ENCODE measurements around the gene DPM3.
A peak's percentile ranks its signal among the peaks of the same experiment; 100 is the strongest.

Gene DPM3

GRCh38 chr1:155125946-155126555, 14.3 kb downstream of the DPM3 start (continued):
- TF ChIP-seq PRDM6 (tag by site-specific recombination; IDR thresholded peaks at IDR 0.05): no peak
- no peak for TF ChIP-seq ZNF302 (tag by site-specific recombination; IDR thresholded peaks at IDR 0.05; ENCODE audit: low read depth)

GRCh38 chr1:155125511-155125945, 14.8 kb downstream of the DPM3 start:
- ChIA-PET POLR2A (interaction anchor here (0.7 to 2.9 kb wide), 4 partner anchors 12 to 47 kb away, joined by 3 to 9 read pairs (median 6); partner anchors contain the start of gene KRTCAP2), CTCF (interaction anchor here (0.5 to 2.6 kb wide), 9 partner anchors 30 to 579 kb away, joined by 3 to 17 read pairs (median 5); no protein-coding TSS in a partner anchor)
- Histone ChIP-seq H3K4me1 (ENCODE audit: control insufficient read depth, insufficient read depth, low read length) (peaks cover 21% of the 10 kb centered on the region), H3K36me3 (ENCODE audit: control insufficient read depth in 2 of 2, insufficient read depth in 1 of 2, low read length in 2 of 2) (no peaks in the 10 kb centered on the region), H3K27ac (ENCODE audit: extremely low read depth, low read depth, low read length) (no peak overlapping the region; the same call in 1 of the 2 replicates), H3K9me3 (ENCODE audit: control insufficient read depth, insufficient read depth, low read depth, low read length) (no peaks in the 10 kb centered on the region), H3K4me3 (ENCODE audit: low read depth, low read length) (no peak overlapping the region)
- TF ChIP-seq ZNF391 (tag by site-specific recombination; IDR thresholded peaks at IDR 0.05; ENCODE audit: borderline replicate concordance, low read depth) (no peak), ATF2 (tag by site-specific recombination; IDR thresholded peaks at IDR 0.05; ENCODE audit: low read depth) (no peak), GLI2 (tag by site-specific recombination; IDR thresholded peaks at IDR 0.05; ENCODE audit: borderline replicate concordance, low read depth) (no peak), ZNF394 (tag by site-specific recombination; IDR thresholded peaks at IDR 0.05; ENCODE audit: borderline replicate concordance) (no peak), SP2 (tag by site-specific recombination; IDR thresholded peaks at IDR 0.05) (no peak), KLF1 (tag by site-specific recombination; IDR thresholded peaks at IDR 0.05) (0 out of 2 replicates have a peak, but pooled peaks have one; percentile 7)

GRCh38 chr1:155124503-155125463, 15.5 kb downstream of the DPM3 start:
- Histone ChIP-seq H3K27ac (ENCODE audit: extremely low read depth, low read depth, low read length) (no peak overlapping the region), H3K4me3 (ENCODE audit: low read depth, low read length) (no peak overlapping the region), H3K36me3 (ENCODE audit: control insufficient read depth in 2 of 2, insufficient read depth in 1 of 2, low read length in 2 of 2) (no peaks in the 10 kb centered on the region), H3K4me1 (ENCODE audit: control insufficient read depth, insufficient read depth, low read length) (peaks cover 17% of the 10 kb centered on the region), H3K9me3 (ENCODE audit: control insufficient read depth, insufficient read depth, low read depth, low read length) (no peaks in the 10 kb centered on the region)
- CTCF ChIA-PET: interaction anchor here (0.6 to 2.4 kb wide), 13 partner anchors 10 to 240 kb away, joined by 3 to 8 read pairs (median 4); no protein-coding TSS in a partner anchor
- TF ChIP-seq ZNF580 (tag by site-specific recombination; IDR thresholded peaks at IDR 0.05) (no peak), ZNF776 (tag by site-specific recombination; IDR thresholded peaks at IDR 0.05; ENCODE audit: borderline replicate concordance) (no peak), ZBTB44 (tag by site-specific recombination; IDR thresholded peaks at IDR 0.05) (peak; percentile 35; the same call in 1 of the 2 replicates), ZNF335 (tag by site-specific recombination; conservative IDR thresholded peaks at IDR 0.05) (peak; percentile 77), ZIC2 (tag by site-specific recombination; IDR thresholded peaks at IDR 0.05) (peak; percentile 5; the same call in 1 of the 2 replicates), ZNF114 (tag by site-specific recombination; IDR thresholded peaks at IDR 0.05) (no peak)
- POLR2A ChIA-PET: interaction anchor here (1.5 to 2.9 kb wide), 3 partner anchors 10 to 48 kb away, joined by 4 to 9 read pairs (median 7); partner anchors contain the start of gene KRTCAP2
